IMR-90 (cell line): ENCODE results near the gene ITPR2.

Experiments used
- BHLHE40 ChIP-seq: fragments of 150-350 bp; IDR thresholded peaks from 2 replicates; pipeline ENCODE4 v1.6.1; 2016; ENCODE audit warnings: mild to moderate bottlenecking, low read depth, low read length
- CEBPB ChIP-seq: IDR thresholded peaks from 2 replicates; pipeline ENCODE4 v1.6.1; 2012; ENCODE audit warnings: low read depth, low read length, improper control_type of control experiment
- ELK1 ChIP-seq: fragments of 150-350 bp; IDR thresholded peaks from 2 replicates; pipeline ENCODE4 v1.6.1; 2016; ENCODE audit warnings: low read depth, mild to moderate bottlenecking, low read length, moderate library complexity, borderline replicate concordance
- MAFK ChIP-seq: IDR thresholded peaks from 2 replicates; pipeline ENCODE4 v1.6.1; 2012; ENCODE audit warnings: low read depth, low read length, improper control_type of control experiment
- MAZ ChIP-seq: IDR thresholded peaks from 2 replicates; pipeline ENCODE4 v1.6.1; 2012; ENCODE audit warnings: low read depth, mild to moderate bottlenecking, low read length, improper control_type of control experiment, moderate library complexity, borderline replicate concordance
- MXI1 ChIP-seq: IDR thresholded peaks from 2 replicates; pipeline ENCODE4 v1.6.1; 2012; ENCODE audit warnings: low read depth, mild to moderate bottlenecking, low read length, moderate library complexity, borderline replicate concordance
- NFE2L2 ChIP-seq: fragments of 150-350 bp; IDR thresholded peaks from 2 replicates; pipeline ENCODE4 v1.6.1; 2016; ENCODE audit warnings: low read depth, mild to moderate bottlenecking, low read length
- POLR2A ChIP-seq: IDR thresholded peaks from 2 replicates; pipeline ENCODE4 v1.6.1; 2012; ENCODE audit warnings: mild to moderate bottlenecking, low read depth, low read length
- RAD21 ChIP-seq: IDR thresholded peaks from 2 replicates; pipeline ENCODE4 v1.6.1; 2012; ENCODE audit warnings: low read length, improper control_type of control experiment
- RCOR1 ChIP-seq: IDR thresholded peaks from 2 replicates; pipeline ENCODE4 v1.6.1; 2012; ENCODE audit warnings: mild to moderate bottlenecking, low read length, improper control_type of control experiment; ENCODE audit not compliant: insufficient replicate concordance
- RFX5 ChIP-seq: IDR thresholded peaks from 2 replicates; pipeline ENCODE4 v1.8.0; 2012; ENCODE audit warnings: low read depth, mild to moderate bottlenecking, low read length, moderate library complexity
- SMC3 ChIP-seq: fragments of 150-350 bp; IDR thresholded peaks from 2 replicates; pipeline ENCODE4 v1.6.1; 2016; ENCODE audit warnings: low read depth, mild to moderate bottlenecking, antibody characterized with exemption, low read length, moderate library complexity
- TF ChIP-seq, protein P1 (sequence below): conservative IDR thresholded peaks from 2 replicates; pipeline ENCODE4 v1.5.1; 2012; ENCODE audit warnings: mild to moderate bottlenecking, low read depth, low read length, improper control_type of control experiment

GRCh38 chr12:26770239-26771070 lies 62.5 kb downstream of the ITPR2 start:
- TF ChIP-seq, protein P1, sequence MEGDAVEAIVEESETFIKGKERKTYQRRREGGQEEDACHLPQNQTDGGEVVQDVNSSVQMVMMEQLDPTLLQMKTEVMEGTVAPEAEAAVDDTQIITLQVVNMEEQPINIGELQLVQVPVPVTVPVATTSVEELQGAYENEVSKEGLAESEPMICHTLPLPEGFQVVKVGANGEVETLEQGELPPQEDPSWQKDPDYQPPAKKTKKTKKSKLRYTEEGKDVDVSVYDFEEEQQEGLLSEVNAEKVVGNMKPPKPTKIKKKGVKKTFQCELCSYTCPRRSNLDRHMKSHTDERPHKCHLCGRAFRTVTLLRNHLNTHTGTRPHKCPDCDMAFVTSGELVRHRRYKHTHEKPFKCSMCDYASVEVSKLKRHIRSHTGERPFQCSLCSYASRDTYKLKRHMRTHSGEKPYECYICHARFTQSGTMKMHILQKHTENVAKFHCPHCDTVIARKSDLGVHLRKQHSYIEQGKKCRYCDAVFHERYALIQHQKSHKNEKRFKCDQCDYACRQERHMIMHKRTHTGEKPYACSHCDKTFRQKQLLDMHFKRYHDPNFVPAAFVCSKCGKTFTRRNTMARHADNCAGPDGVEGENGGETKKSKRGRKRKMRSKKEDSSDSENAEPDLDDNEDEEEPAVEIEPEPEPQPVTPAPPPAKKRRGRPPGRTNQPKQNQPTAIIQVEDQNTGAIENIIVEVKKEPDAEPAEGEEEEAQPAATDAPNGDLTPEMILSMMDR = no peak
- TF ChIP-seq POLR2A (no peak), MAFK (no peak), RFX5 (no peak), NFE2L2 (no peak), RCOR1 (no peak), RAD21 (no peak), BHLHE40 (no peak), SMC3 (no peak), MXI1 (no peak), CEBPB (no peak), MAZ (no peak), ELK1 (no peak)
